Lower lobe of right lung (tissue), 2 donors: ENCODE measurements around the gene LURAP1L. TPM values are rescaled to one million over a fixed set of nuclear protein-coding genes. Genes with fewer than 3 reads are reported as not detected.

Source experiments
- ATAC-seq, 2 donors: fragments of 200-7000 bp; cut with Tn5 transposase; one replicate each; pipeline ENCODE4 v1.9.1; 2020 to 2022; ENCODE audit warnings: mild to moderate bottlenecking in 2 of 2, moderate library complexity in 2 of 2
- DNase-seq: peaks from one replicate; pipeline ENCODE4 v3.0.0-alpha.2; 2020
- H3K27ac ChIP-seq: fragments of 200-600 bp; one replicate; pipeline ENCODE4 v1.8.0; 2022
- H3K27me3 ChIP-seq: fragments of 200-600 bp; one replicate; pipeline ENCODE4 v1.8.0; 2022; ENCODE audit warnings: low read depth
- H3K36me3 ChIP-seq: fragments of 200-600 bp; one replicate; pipeline ENCODE4 v1.8.0; 2022; ENCODE audit warnings: mild to moderate bottlenecking
- H3K4me1 ChIP-seq: fragments of 200-600 bp; one replicate; pipeline ENCODE4 v1.8.0; 2022
- H3K4me3 ChIP-seq: fragments of 200-600 bp; one replicate; pipeline ENCODE4 v1.8.0; 2022; ENCODE audit warnings: mild to moderate bottlenecking
- H3K9me3 ChIP-seq: fragments of 200-600 bp; one replicate; pipeline ENCODE4 v1.8.0; 2022
- intact Hi-C: fragments of 100-400 bp; cut with DNase I; formaldehyde crosslinking; loops from one replicate; pipeline ENCODE4 v1.11.0; 2022
- total RNA-seq: library from RNA; stranded (reverse); fragmentation: NEBNext Ultra II Directional; extraction: Animal tissue kit (Norgen Biotek cat#: 25700); gene quantifications from one replicate; pipeline ENCODE4 v1.2.1, GENCODE V29; 2021
- TF ChIP-seq, protein P1 (sequence below): fragments of 200-600 bp; IDR thresholded peaks from one replicate; pipeline ENCODE4 v1.8.0; 2022; ENCODE audit warnings: antibody characterized with exemption, mild to moderate bottlenecking
- donor health status: DM: no; HTN: yes; CAD: no; lungs with severe emphysema.

Gene LURAP1L
- total RNA-seq, 1 donor from 2014 or later, result 29.2 TPM

DNA sequence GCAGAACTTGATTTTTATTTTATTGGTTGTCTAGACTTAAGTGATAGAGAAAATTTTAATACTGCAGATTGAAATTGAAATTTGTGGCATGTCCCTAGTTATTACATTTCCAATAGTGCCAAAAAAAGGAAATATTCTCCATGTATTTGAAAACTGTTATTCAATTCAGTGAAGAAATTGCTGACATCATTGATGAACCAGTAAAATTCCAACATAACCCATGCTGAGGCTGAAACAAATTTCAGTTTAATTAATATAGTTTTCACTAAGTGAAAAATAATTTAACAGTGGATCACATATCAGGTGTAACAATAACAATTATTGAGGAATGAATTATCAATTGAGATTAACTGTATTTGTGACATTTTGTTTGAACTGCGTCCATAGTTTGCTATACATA, 38.7 kb downstream of the LURAP1L start:
- TF ChIP-seq, protein P1, sequence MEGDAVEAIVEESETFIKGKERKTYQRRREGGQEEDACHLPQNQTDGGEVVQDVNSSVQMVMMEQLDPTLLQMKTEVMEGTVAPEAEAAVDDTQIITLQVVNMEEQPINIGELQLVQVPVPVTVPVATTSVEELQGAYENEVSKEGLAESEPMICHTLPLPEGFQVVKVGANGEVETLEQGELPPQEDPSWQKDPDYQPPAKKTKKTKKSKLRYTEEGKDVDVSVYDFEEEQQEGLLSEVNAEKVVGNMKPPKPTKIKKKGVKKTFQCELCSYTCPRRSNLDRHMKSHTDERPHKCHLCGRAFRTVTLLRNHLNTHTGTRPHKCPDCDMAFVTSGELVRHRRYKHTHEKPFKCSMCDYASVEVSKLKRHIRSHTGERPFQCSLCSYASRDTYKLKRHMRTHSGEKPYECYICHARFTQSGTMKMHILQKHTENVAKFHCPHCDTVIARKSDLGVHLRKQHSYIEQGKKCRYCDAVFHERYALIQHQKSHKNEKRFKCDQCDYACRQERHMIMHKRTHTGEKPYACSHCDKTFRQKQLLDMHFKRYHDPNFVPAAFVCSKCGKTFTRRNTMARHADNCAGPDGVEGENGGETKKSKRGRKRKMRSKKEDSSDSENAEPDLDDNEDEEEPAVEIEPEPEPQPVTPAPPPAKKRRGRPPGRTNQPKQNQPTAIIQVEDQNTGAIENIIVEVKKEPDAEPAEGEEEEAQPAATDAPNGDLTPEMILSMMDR, result no peak

DNA sequence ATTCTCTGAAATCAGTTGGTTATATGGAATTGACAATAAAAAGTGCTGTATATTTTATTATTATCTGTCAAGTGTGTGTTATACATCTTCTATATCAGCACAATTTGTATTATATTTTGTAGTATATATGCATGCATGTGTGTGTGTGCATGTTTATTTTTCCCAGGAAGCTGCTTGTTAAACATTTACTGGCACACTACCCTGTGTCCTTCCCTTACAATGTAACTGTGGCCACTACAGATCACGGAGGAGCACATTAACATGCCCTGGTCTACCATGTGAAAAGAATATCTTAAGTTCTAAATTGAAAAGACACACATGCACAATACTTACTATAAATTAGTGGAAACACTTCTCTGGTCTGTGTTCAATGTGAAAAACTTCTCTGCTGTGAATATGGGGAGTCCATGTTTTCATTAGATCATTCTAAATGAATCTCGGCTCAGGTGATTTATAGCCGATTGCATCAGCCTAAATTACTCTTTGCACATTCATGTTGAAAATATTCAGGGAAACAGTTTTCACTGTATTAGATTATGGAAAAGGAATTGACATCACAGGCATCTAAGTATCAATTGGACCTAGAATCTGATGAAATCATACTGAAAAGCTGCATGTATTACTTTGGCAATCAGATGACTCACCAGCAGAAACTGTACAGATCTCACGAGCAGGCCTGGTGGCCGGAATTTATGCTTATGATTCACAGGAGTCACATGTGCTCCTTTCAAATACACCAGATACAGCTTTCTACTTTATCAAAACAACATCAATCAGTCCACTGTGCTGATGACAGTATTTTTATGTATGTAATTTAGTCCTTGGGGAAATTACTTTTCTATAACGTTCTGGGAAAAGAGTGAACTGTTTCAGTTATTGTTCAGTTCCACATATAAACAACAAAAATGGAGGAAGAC, 39.4 kb downstream of the LURAP1L start:
- Histone ChIP-seq H3K4me3 (no peak overlapping the region), H3K9me3 (no peaks in the 10 kb centered on the region), H3K27me3 (no peaks in the 10 kb centered on the region), H3K27ac (peak overlapping the region; percentile 38), H3K36me3 (no peaks in the 10 kb centered on the region), H3K4me1 (peaks cover 44% of the 10 kb centered on the region)
- TF ChIP-seq, protein P1, result peak; percentile 33
- peak; percentile 46 for DNase-seq
- intact Hi-C loops, result no loop called here
- ATAC-seq, result peak; percentile 77 to 85

More for the DNA sequence above, 38.7 kb downstream of the LURAP1L start:
- no peak overlapping the region for H3K4me3 ChIP-seq
- intact Hi-C loops, result no loop called here
- H3K27me3 ChIP-seq, result no peaks in the 10 kb centered on the region
- no peak for DNase-seq
- H3K4me1 ChIP-seq, result peaks cover 44% of the 10 kb centered on the region
- no peaks in the 10 kb centered on the region for H3K36me3 ChIP-seq
- no peaks in the 10 kb centered on the region for H3K9me3 ChIP-seq
- H3K27ac ChIP-seq, result peak overlapping the region; percentile 38
- ATAC-seq, result no peak

DNA sequence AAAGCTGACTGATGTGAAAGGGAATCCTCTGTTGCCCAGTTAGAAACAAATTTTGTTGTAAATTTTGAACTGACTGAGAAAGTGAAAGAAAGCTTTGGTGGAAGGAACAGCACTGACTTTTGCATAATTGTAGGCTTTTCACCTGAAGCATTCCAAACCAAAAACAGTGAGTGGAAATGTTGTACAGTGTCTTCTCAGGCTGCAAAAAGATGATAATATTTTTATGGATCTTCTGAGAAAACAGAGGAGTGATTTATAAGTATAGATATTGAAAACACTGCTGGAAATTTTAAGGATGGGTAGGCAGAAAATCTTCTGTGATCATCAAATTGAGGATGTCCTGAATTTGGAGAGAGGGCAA, 40.0 kb downstream of the LURAP1L start:
- DNase-seq, result no peak
- TF ChIP-seq, protein P1, result no peak
- intact Hi-C loops, result no loop called here
- Histone ChIP-seq H3K27me3 (no peaks in the 10 kb centered on the region), H3K36me3 (no peaks in the 10 kb centered on the region), H3K4me1 (peaks cover 42% of the 10 kb centered on the region), H3K9me3 (no peaks in the 10 kb centered on the region), H3K4me3 (no peak overlapping the region), H3K27ac (peak overlapping the region; percentile 38)
- ATAC-seq, result no peak

DNA sequence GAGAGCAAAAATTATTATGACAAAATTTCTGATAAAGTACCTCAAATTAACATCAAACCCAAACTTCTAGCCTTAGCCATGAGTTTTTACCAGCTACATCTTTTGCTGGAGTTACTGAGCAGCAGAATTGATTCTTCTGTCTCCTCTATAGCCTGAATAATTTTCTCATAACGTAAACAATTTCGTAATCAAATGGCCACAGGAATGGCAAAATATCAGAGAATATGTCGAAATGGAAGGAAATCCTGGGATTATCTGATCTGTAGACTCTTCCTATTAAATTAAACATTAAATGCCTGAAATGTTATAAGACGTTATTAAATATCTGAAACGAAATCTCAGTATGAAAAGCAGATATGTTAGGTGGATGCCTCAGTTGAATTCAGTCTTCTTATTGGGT, 41.1 kb downstream of the LURAP1L start:
- Histone ChIP-seq H3K27ac (no peak overlapping the region), H3K4me3 (no peak overlapping the region), H3K4me1 (peaks cover 32% of the 10 kb centered on the region), H3K36me3 (no peaks in the 10 kb centered on the region), H3K27me3 (no peaks in the 10 kb centered on the region), H3K9me3 (no peaks in the 10 kb centered on the region)
- TF ChIP-seq, protein P1, result no peak
- ATAC-seq (no peak), DNase-seq (no peak)
- intact Hi-C loops, result no loop called here

DNA sequence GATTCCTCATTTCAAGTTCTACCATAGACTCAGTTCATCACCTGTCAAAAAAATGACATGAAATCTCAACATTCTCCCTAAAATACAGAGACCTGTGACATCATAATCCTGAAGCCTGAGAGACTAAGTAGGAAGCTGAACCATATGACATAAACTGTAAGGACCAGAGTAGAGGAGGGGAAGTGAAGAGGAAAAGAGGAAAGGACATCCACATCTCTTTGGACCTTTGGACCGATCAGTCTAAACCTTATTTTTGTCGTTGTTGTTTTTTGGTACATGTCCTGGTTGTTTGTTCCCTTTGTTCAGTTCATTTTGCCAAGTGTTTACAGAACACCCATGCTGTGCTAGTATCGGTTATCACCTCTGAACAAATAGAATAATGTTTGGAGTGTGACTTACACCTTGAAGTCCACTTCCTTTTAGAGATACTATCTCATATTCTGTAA, 41.9 kb downstream of the LURAP1L start:
- DNase-seq (no peak), ATAC-seq (no peak)
- Histone ChIP-seq H3K4me3 (no peak overlapping the region), H3K27me3 (no peaks in the 10 kb centered on the region), H3K4me1 (peaks cover 32% of the 10 kb centered on the region), H3K27ac (no peak overlapping the region), H3K36me3 (no peaks in the 10 kb centered on the region), H3K9me3 (no peaks in the 10 kb centered on the region)
- intact Hi-C loops, result no loop called here
- TF ChIP-seq, protein P1, result no peak
